PC-3 (cell line): ENCODE results near the gene KLHL2. TPM values are rescaled to one million over a fixed set of nuclear protein-coding genes. Genes with fewer than 3 reads are reported as not detected.
"Not testable (repeated sequence)": the region's sequence is repeated elsewhere in the genome, so short reads cannot be mapped to it uniquely, and the experiment has no call there.

Source experiments
- ATAC-seq: fragments of 200-7000 bp; cut with Tn5 transposase; 2 replicates; pipeline ENCODE4 v1.9.1; 2020; ENCODE audit warnings: mild to moderate bottlenecking, moderate library complexity
- BruUV-seq: library from RNA; stranded (reverse); fragments of 400-500 nt; replicated peaks from 2 replicates; lab custom pipeline; 2021; lab: Mats Ljungman, UMichigan
- CTCF ChIA-PET: fragments of 300-600 bp; sonication (Branson Sonifier 250); formaldehyde crosslinking; loops from one replicate; lab custom pipeline; 2022; ENCODE audit warnings: antibody characterized with exemption; lab: Charles Lee
- POLR2A ChIA-PET: fragments of 300-600 bp; sonication (Branson Sonifier 250); formaldehyde crosslinking; loops from one replicate; lab custom pipeline; 2022; ENCODE audit warnings: antibody characterized with exemption; ENCODE audit not compliant: unreplicated experiment; lab: Charles Lee
- DNase-seq: peaks from one replicate; pipeline ENCODE4 v3.0.0-alpha.2; 2015
- H2AFZ ChIP-seq: fragments of 300-600 bp; sonication (generic); 2 replicates; pipeline ENCODE4 v1.6.0; 2016; ENCODE audit warnings: antibody characterized with exemption, low read length
- H3F3A ChIP-seq: fragments of 300-600 bp; sonication (generic); one replicate; pipeline ENCODE4 v1.6.0; 2017; ENCODE audit warnings: antibody characterized with exemption, low read length, control low read depth, mild to moderate bottlenecking; ENCODE audit not compliant: unreplicated experiment
- H3K27ac ChIP-seq: fragments of 300-600 bp; sonication (generic); 2 replicates; pipeline ENCODE4 v1.5.1; 2016; ENCODE audit warnings: mild to moderate bottlenecking, low read length
- H3K27me3 ChIP-seq: fragments of 300-600 bp; sonication (generic); 2 replicates; pipeline ENCODE4 v1.6.1; 2016; ENCODE audit warnings: low read length, mixed read lengths
- H3K36me3 ChIP-seq: fragments of 300-600 bp; sonication (generic); 2 replicates; pipeline ENCODE4 v1.6.1; 2016; ENCODE audit warnings: low read depth, mixed run types, low read length, mixed read lengths
- H3K4me1 ChIP-seq: fragments of 300-600 bp; sonication (generic); 2 replicates; pipeline ENCODE4 v1.5.1; 2016; ENCODE audit warnings: low read length; ENCODE audit not compliant: insufficient read depth
- H3K4me2 ChIP-seq: fragments of 300-600 bp; sonication (generic); 2 replicates; pipeline ENCODE4 v1.6.0; 2016; ENCODE audit warnings: low read length
- H3K4me3 ChIP-seq: fragments of 300-600 bp; sonication (generic); 2 replicates; pipeline ENCODE4 v1.5.1; 2016; ENCODE audit warnings: mild to moderate bottlenecking, low read length, mixed read lengths
- H3K79me2 ChIP-seq: fragments of 300-600 bp; sonication (generic); 2 replicates; pipeline ENCODE4 v1.6.1; 2017; ENCODE audit warnings: low read length, mixed read lengths
- H3K9ac ChIP-seq: fragments of 300-600 bp; sonication (generic); 2 replicates; pipeline ENCODE4 v1.6.0; 2016; ENCODE audit warnings: mild to moderate bottlenecking, low read length
- H3K9me2 ChIP-seq: fragments of 300-600 bp; sonication (generic); replicated peaks from 2 replicates; pipeline ENCODE4 v1.6.1; 2016; ENCODE audit warnings: mixed run types, low read length, mixed read lengths
- H3K9me3 ChIP-seq: fragments of 300-600 bp; sonication (generic); 2 replicates; pipeline ENCODE4 v1.6.1; 2016; ENCODE audit warnings: low read length, mixed read lengths
- H4K20me1 ChIP-seq: fragments of 300-600 bp; sonication (generic); 2 replicates; pipeline ENCODE4 v1.6.1; 2016; ENCODE audit warnings: low read length, mixed read lengths
- CTCF ChIP-seq: fragments of 300-600 bp; sonication (generic); conservative IDR thresholded peaks from 2 replicates; pipeline ENCODE4 v1.5.1; 2017; ENCODE audit warnings: antibody characterized with exemption, low read depth, mild to moderate bottlenecking, low read length
- EZH2 ChIP-seq: fragments of 300-600 bp; sonication (generic); IDR thresholded peaks from one replicate; pipeline ENCODE4 v1.6.1; 2017; ENCODE audit warnings: antibody characterized with exemption, mild to moderate bottlenecking, low read length; ENCODE audit not compliant: unreplicated experiment
- EZH2phosphoT487 ChIP-seq: fragments of 300-600 bp; sonication (generic); IDR thresholded peaks from 2 replicates; pipeline ENCODE4 v1.6.1; 2018; ENCODE audit warnings: mild to moderate bottlenecking, antibody characterized with exemption, low read length, borderline replicate concordance
- intact Hi-C: fragments of 100-400 bp; cut with micrococcal nuclease; formaldehyde crosslinking; loops from 2 replicates; pipeline ENCODE4 v1.9.0; 2023
- total RNA-seq: library from RNA; depleted of rRNA; stranded (reverse); fragments of >200 nt; gene quantifications from 2 replicates; pipeline ENCODE4 v1.2.3, GENCODE V29; 2014

KLHL2 gene
- total RNA-seq, 1 experiment from 2014 or later = 10.0 TPM

GRCh38 chr4:165164257-165164656, 43.1 kb upstream of the KLHL2 start:
- ATAC-seq = no peak

GRCh38 chr4:165166872-165167271, 40.5 kb upstream of the KLHL2 start:
- CTCF ChIA-PET, H4K20me1 ChIP-seq, H3K79me2 ChIP-seq, H2AFZ ChIP-seq, DNase-seq, H3K36me3 ChIP-seq, ATAC-seq, BruUV-seq, H3F3A ChIP-seq, intact Hi-C loops, H3K4me1 ChIP-seq, H3K9me2 ChIP-seq, H3K9ac ChIP-seq, H3K27me3 ChIP-seq, H3K27ac ChIP-seq, POLR2A ChIA-PET, H3K9me3 ChIP-seq, H3K4me2 ChIP-seq, H3K4me3 ChIP-seq: not testable (repeated sequence)

More at GRCh38 chr4:165164257-165164656, 43.1 kb upstream of the KLHL2 start:
- Histone ChIP-seq H3K4me3 (no peak overlapping the region), H3K36me3 (no peaks in the 10 kb centered on the region), H3K27me3 (no peaks in the 10 kb centered on the region), H3K79me2 (no peaks in the 10 kb centered on the region), H3K4me2 (no peak overlapping the region), H2AFZ (no peak overlapping the region), H3K9me2 (no peaks in the 10 kb centered on the region), H4K20me1 (no peaks in the 10 kb centered on the region), H3F3A (no peaks in the 10 kb centered on the region), H3K9ac (no peak overlapping the region), H3K9me3 (no peaks in the 10 kb centered on the region), H3K27ac (no peak overlapping the region), H3K4me1 (no peaks in the 10 kb centered on the region)
- DNase-seq = no peak
- BruUV-seq = no TSS peak
- TF ChIP-seq EZH2phosphoT487 = no peak
- TF ChIP-seq EZH2 = no peak
- TF ChIP-seq CTCF = no peak
- ChIA-PET POLR2A (no interaction called here), CTCF (no interaction called here)
- intact Hi-C loops = no loop called here

- H2AFZ ChIP-seq = no peak overlapping the region
- H3K4me2 ChIP-seq = no peak overlapping the region
- H3F3A ChIP-seq = no peaks in the 10 kb centered on the region
- ChIA-PET POLR2A (no interaction called here), CTCF (no interaction called here)
- H3K4me1 ChIP-seq = no peaks in the 10 kb centered on the region
- no peak overlapping the region for H3K4me3 ChIP-seq
- H4K20me1 ChIP-seq = no peaks in the 10 kb centered on the region
- no peaks in the 10 kb centered on the region for H3K9me3 ChIP-seq
- intact Hi-C loops = no loop called here
- no peak overlapping the region for H3K9ac ChIP-seq
- TF ChIP-seq EZH2phosphoT487 (no peak), CTCF (no peak), EZH2 (no peak)
- DNase-seq = no peak
- no peaks in the 10 kb centered on the region for H3K36me3 ChIP-seq
- no peaks in the 10 kb centered on the region for H3K9me2 ChIP-seq
- no TSS peak for BruUV-seq
- H3K27ac ChIP-seq = no peak overlapping the region
- H3K27me3 ChIP-seq = no peaks in the 10 kb centered on the region
- no peak for ATAC-seq
- H3K79me2 ChIP-seq = no peaks in the 10 kb centered on the region
Observed at GRCh38 chr4:165167650-165168049, 39.7 kb upstream of the KLHL2 start.
